ENCODE data around the gene LPIN2. TPM values are rescaled to one million over a fixed set of nuclear protein-coding genes. Genes with fewer than 3 reads are reported as not detected.

LPIN2 gene
- total and polyA plus RNA-seq, 2 of the 13 experiments (the other 11 are each of a cell fraction or from before 2014, with no cell fraction given): 46.0 to 119 TPM

GRCh38 chr18:3060667-3061580 is 48.0 kb upstream of the LPIN2 start (continued):
- TF ChIP-seq, protein P1, sequence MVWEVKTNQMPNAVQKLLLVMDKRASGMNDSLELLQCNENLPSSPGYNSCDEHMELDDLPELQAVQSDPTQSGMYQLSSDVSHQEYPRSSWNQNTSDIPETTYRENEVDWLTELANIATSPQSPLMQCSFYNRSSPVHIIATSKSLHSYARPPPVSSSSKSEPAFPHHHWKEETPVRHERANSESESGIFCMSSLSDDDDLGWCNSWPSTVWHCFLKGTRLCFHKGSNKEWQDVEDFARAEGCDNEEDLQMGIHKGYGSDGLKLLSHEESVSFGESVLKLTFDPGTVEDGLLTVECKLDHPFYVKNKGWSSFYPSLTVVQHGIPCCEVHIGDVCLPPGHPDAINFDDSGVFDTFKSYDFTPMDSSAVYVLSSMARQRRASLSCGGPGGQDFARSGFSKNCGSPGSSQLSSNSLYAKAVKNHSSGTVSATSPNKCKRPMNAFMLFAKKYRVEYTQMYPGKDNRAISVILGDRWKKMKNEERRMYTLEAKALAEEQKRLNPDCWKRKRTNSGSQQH (CRISPR knock-in tag; IDR thresholded peaks at IDR 0.05; ENCODE audit: low read depth): no peak
- TF ChIP-seq RCOR2 (CRISPR knock-in tag; IDR thresholded peaks at IDR 0.05): 0 out of 2 replicates have a peak, but pooled peaks have one; percentile 22
- TF ChIP-seq PLRG1 (conservative IDR thresholded peaks at IDR 0.05): no peak
- TF ChIP-seq SMYD3 (CRISPR knock-in tag; IDR thresholded peaks at IDR 0.05): peak; percentile 79; the same call in 1 of the 2 replicates
- TF ChIP-seq ZNF720 (CRISPR knock-in tag; IDR thresholded peaks at IDR 0.05): no peak
- TF ChIP-seq MEF2D (CRISPR knock-in tag; IDR thresholded peaks at IDR 0.05): peak; percentile 86
- no peak for TF ChIP-seq ZNF101 (CRISPR knock-in tag; IDR thresholded peaks at IDR 0.05; ENCODE audit: borderline replicate concordance, low read depth)
- no peak for TF ChIP-seq ZNF263 (CRISPR knock-in tag; IDR thresholded peaks at IDR 0.05)
- no peak for TF ChIP-seq CERS6 (CRISPR knock-in tag; IDR thresholded peaks at IDR 0.05)
- TF ChIP-seq SAP130 (CRISPR knock-in tag; IDR thresholded peaks at IDR 0.05; ENCODE audit: low read depth): peak; percentile 80
- peak; percentile 91 for TF ChIP-seq PPARG (CRISPR knock-in tag; conservative IDR thresholded peaks at IDR 0.05)
- TF ChIP-seq ZSCAN12 (CRISPR knock-in tag; IDR thresholded peaks at IDR 0.05): no peak
- no peak for TF ChIP-seq SRF (IDR thresholded peaks at IDR 0.05; ENCODE audit: low read depth, low read length)
- peak; percentile 81 for TF ChIP-seq THAP11 (CRISPR knock-in tag; IDR thresholded peaks at IDR 0.05)
- peak; percentile 65; the same call in 1 of the 2 replicates for TF ChIP-seq DPF2 (CRISPR knock-in tag; IDR thresholded peaks at IDR 0.05; ENCODE audit: borderline replicate concordance, low read depth)
- TF ChIP-seq ZNF124 (CRISPR knock-in tag; IDR thresholded peaks at IDR 0.05): peak; percentile 42; the same call in 1 of the 2 replicates
- TF ChIP-seq ZNF326 (CRISPR knock-in tag; IDR thresholded peaks at IDR 0.05; ENCODE audit: borderline replicate concordance): no peak
- TF ChIP-seq EP300 (IDR thresholded peaks at IDR 0.05; ENCODE audit: low read depth in 2 of 2, low read length in 2 of 2): peak; percentile 24 to 98; a peak in 3 of 4 replicates
- TF ChIP-seq EP300 (CRISPR knock-in tag; IDR thresholded peaks at IDR 0.05; ENCODE audit: borderline replicate concordance): peak; percentile 74; the same call in 1 of the 2 replicates
- TF ChIP-seq ZNF781 (CRISPR knock-in tag; IDR thresholded peaks at IDR 0.05; ENCODE audit: borderline replicate concordance, not compliant biosample characterization): peak; percentile 53
- peak; percentile 85 for TF ChIP-seq ZGPAT (CRISPR knock-in tag; IDR thresholded peaks at IDR 0.05)
- TF ChIP-seq TFDP2 (CRISPR knock-in tag; IDR thresholded peaks at IDR 0.05): peak; percentile 24; the same call in 1 of the 2 replicates
- no peak for TF ChIP-seq ZNF12 (CRISPR knock-in tag; IDR thresholded peaks at IDR 0.05)
- peak; percentile 40; the same call in 1 of the 2 replicates for TF ChIP-seq HMG20A (CRISPR knock-in tag; IDR thresholded peaks at IDR 0.05; ENCODE audit: borderline replicate concordance)
- TF ChIP-seq IRF2 (CRISPR knock-in tag; IDR thresholded peaks at IDR 0.05): peak; percentile 85
- peak; percentile 74; the same call in 1 of the 2 replicates for TF ChIP-seq KAT8 (CRISPR knock-in tag; IDR thresholded peaks at IDR 0.05)
- peak; percentile 95 for TF ChIP-seq RXRA (CRISPR knock-in tag; IDR thresholded peaks at IDR 0.05)

Measured in HepG2 (cell line).